MCF 10A (cell line): ENCODE data around the gene RHBDD1. TPM values are rescaled to one million over a fixed set of nuclear protein-coding genes. Genes with fewer than 3 reads are reported as not detected.

Experiments
- BruUV-seq: library from RNA; stranded (reverse); fragments of 400-500 nt; replicated peaks from 2 replicates; lab custom pipeline; 2021; lab: Mats Ljungman, UMichigan
- CTCF ChIA-PET: fragments of 300-600 bp; sonication (Branson Sonifier 250); formaldehyde crosslinking; extraction: SDS; loops from one replicate; lab custom pipeline; 2021; ENCODE audit warnings: antibody characterized with exemption, inconsistent platforms; lab: Yijun Ruan, JAX
- POLR2A ChIA-PET: fragments of 300-600, 350-650 bp; sonication (Branson Sonifier 250); formaldehyde crosslinking; extraction: SDS; loops from one replicate; lab custom pipeline; 2020; ENCODE audit warnings: antibody characterized with exemption, inconsistent platforms; lab: Yijun Ruan, JAX
- DNase-seq: peaks from one replicate; pipeline ENCODE4 v3.0.0-alpha.2; 2018; ENCODE audit not compliant: unreplicated experiment
- H3K27ac Mint-ChIP-seq: one replicate; pipeline ENCODE4 v1.8.0; 2022; ENCODE audit warnings: mild to moderate bottlenecking, low read depth, mixed read lengths; ENCODE audit not compliant: unreplicated experiment
- H3K27me3 Mint-ChIP-seq: one replicate; pipeline ENCODE4 v1.8.0; 2022; ENCODE audit warnings: mixed read lengths; ENCODE audit not compliant: insufficient read depth, unreplicated experiment
- H3K36me3 Mint-ChIP-seq: one replicate; pipeline ENCODE4 v1.8.0; 2022; ENCODE audit warnings: mild to moderate bottlenecking, moderate library complexity, mixed read lengths; ENCODE audit not compliant: insufficient read depth, unreplicated experiment
- H3K4me1 Mint-ChIP-seq: one replicate; pipeline ENCODE4 v1.8.0; 2022; ENCODE audit warnings: mixed read lengths; ENCODE audit not compliant: insufficient read depth, unreplicated experiment
- H3K4me3 Mint-ChIP-seq: one replicate; pipeline ENCODE4 v1.8.0; 2022; ENCODE audit warnings: mild to moderate bottlenecking, moderate library complexity, mixed read lengths; ENCODE audit not compliant: unreplicated experiment
- H3K9me3 Mint-ChIP-seq: one replicate; pipeline ENCODE4 v1.8.0; 2022; ENCODE audit warnings: mixed read lengths; ENCODE audit not compliant: unreplicated experiment
- intact Hi-C: fragments of 100-400 bp; cut with micrococcal nuclease; formaldehyde crosslinking; loops from 2 replicates; pipeline ENCODE4 v1.14.1; 2022
- total RNA-seq: library from RNA; stranded (reverse); gene quantifications from 2 replicates; pipeline ENCODE4 v1.2.3, GENCODE V29; 2022
- TF ChIP-seq, protein P1 (sequence below): fragments of 200-600 bp; IDR thresholded peaks from one replicate; pipeline ENCODE4 v1.8.0; 2022; ENCODE audit warnings: antibody characterized with exemption, mild to moderate bottlenecking; ENCODE audit not compliant: unreplicated experiment

The RHBDD1 gene
- total RNA-seq, 1 experiment from 2014 or later = 76.0 TPM

DNA sequence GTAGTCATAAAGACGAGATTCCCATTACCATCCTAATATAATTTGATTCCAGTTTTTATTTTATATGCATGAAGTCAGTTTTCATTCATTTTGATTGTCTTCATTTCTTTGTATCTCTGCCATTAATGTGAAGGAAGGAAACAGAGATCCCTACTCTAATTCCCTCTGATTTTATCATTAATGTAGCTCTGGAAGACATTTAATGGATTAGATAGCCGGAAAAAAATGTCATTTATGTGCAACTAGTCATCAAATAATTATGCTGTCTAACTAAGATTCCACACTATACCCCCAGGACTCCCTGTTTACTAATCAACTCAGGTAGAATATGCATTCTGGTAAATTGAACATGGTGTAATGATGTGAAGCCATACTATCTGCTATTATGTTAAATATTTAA, 19.9 kb downstream of the RHBDD1 start:
- no peak for DNase-seq
- ChIA-PET CTCF (interaction anchor here (0.9 kb wide), 1 partner anchor 10 kb away, joined by 4 read pairs; no protein-coding TSS in a partner anchor), POLR2A (interaction anchor here (0.6 to 1.2 kb wide), 3 partner anchors 10 to 250 kb away, joined by 3 read pairs; no protein-coding TSS in a partner anchor)
- Mint-ChIP-seq H3K9me3 (no peaks in the 10 kb centered on the region), H3K4me3 (no peak overlapping the region), H3K36me3 (no peaks in the 10 kb centered on the region), H3K27ac (no peak overlapping the region), H3K4me1 (no peaks in the 10 kb centered on the region), H3K27me3 (no peaks in the 10 kb centered on the region)
- TF ChIP-seq, protein P1, sequence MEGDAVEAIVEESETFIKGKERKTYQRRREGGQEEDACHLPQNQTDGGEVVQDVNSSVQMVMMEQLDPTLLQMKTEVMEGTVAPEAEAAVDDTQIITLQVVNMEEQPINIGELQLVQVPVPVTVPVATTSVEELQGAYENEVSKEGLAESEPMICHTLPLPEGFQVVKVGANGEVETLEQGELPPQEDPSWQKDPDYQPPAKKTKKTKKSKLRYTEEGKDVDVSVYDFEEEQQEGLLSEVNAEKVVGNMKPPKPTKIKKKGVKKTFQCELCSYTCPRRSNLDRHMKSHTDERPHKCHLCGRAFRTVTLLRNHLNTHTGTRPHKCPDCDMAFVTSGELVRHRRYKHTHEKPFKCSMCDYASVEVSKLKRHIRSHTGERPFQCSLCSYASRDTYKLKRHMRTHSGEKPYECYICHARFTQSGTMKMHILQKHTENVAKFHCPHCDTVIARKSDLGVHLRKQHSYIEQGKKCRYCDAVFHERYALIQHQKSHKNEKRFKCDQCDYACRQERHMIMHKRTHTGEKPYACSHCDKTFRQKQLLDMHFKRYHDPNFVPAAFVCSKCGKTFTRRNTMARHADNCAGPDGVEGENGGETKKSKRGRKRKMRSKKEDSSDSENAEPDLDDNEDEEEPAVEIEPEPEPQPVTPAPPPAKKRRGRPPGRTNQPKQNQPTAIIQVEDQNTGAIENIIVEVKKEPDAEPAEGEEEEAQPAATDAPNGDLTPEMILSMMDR = no peak
- BruUV-seq = no TSS peak
- intact Hi-C loops = no loop called here

GRCh38 chr2:226860087-226860486, 24.2 kb downstream of the RHBDD1 start:
- POLR2A ChIA-PET = interaction anchor here (0.6 kb wide), 1 partner anchor 1346 kb away, joined by 4 read pairs; no protein-coding TSS in a partner anchor
- Mint-ChIP-seq H3K4me3 (no peak overlapping the region), H3K36me3 (peaks cover 6% of the 10 kb centered on the region), H3K9me3 (no peaks in the 10 kb centered on the region), H3K4me1 (peaks cover 7% of the 10 kb centered on the region), H3K27me3 (no peaks in the 10 kb centered on the region), H3K27ac (no peak overlapping the region)
- TF ChIP-seq, protein P1 = no peak
- intact Hi-C loops = no loop called here
- CTCF ChIA-PET = interaction anchor here (0.7 kb wide), 1 partner anchor 1186 kb away, joined by 3 read pairs; no protein-coding TSS in a partner anchor
- BruUV-seq = no TSS peak
- DNase-seq = no peak

DNA sequence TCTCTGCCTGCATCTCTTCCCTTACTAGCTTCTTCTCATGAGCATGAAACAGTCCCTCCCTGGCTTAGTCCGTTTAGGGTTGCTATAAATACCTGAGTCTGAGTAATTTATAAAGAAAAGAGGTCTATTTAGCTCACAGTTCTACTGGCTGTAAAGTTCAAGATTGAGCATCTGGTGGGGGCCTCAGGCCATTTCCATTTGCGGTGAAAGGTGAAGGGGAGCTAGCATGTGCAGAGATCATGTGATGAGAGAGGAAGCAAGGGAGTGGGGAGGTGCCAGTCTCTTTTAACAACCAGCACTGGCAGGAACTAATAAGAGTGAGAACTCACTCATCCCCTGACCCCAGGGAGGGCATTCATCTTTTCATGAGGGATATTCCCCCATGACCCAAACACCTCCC, 26.8 kb downstream of the RHBDD1 start:
- CTCF ChIA-PET = interaction anchor here (0.5 to 1.2 kb wide), 3 partner anchors 17 to 1203 kb away, joined by 3 to 6 read pairs (median 4); no protein-coding TSS in a partner anchor
- H3K4me3 Mint-ChIP-seq = no peak overlapping the region
- H3K27ac Mint-ChIP-seq = no peak overlapping the region
- H3K27me3 Mint-ChIP-seq = no peaks in the 10 kb centered on the region
- H3K9me3 Mint-ChIP-seq = no peaks in the 10 kb centered on the region
- TF ChIP-seq, protein P1 = no peak
- POLR2A ChIA-PET = interaction anchor here (0.7 to 1.0 kb wide), 2 partner anchors 14 to 116 kb away, joined by 3 read pairs; no protein-coding TSS in a partner anchor
- H3K4me1 Mint-ChIP-seq = peaks cover 7% of the 10 kb centered on the region
- DNase-seq = peak; percentile 2
- intact Hi-C loops = no loop called here
- BruUV-seq = no TSS peak
- H3K36me3 Mint-ChIP-seq = peaks cover 20% of the 10 kb centered on the region

DNA sequence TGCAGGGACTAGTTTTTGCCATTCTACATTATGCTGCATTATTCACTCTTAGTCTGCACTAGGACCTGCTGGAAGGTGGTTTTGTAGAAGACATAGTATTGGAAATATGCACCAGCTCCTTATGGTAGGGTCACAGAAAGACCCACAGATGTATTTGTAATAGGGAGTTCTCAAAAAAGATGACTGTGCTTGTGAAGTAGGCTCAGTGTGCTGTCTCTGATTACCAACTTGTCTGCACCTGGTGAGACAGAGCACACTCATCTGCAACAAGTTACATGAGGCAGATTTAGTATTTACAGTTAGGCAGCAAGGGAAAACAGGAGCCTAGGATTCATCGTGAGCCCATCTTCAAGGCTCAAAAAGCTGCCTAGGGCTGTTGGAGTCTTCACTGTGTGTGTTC, 29.4 kb downstream of the RHBDD1 start:
- Mint-ChIP-seq H3K4me1 (peaks cover 7% of the 10 kb centered on the region), H3K27me3 (no peaks in the 10 kb centered on the region), H3K27ac (no peak overlapping the region), H3K36me3 (peaks cover 33% of the 10 kb centered on the region), H3K4me3 (no peak overlapping the region), H3K9me3 (no peaks in the 10 kb centered on the region)
- ChIA-PET CTCF (no interaction called here), POLR2A (no interaction called here)
- intact Hi-C loops = no loop called here
- TF ChIP-seq, protein P1 = no peak
- no TSS peak for BruUV-seq
- DNase-seq = no peak
